ENCODE measurements around the gene LIM2. TPM values are rescaled to one million over a fixed set of nuclear protein-coding genes. Genes with fewer than 3 reads are reported as not detected.

Gene LIM2
- total RNA-seq, 4 donors from 2014 or later: not detected

GRCh38 chr19:51377422-51377821 is 10.4 kb downstream of the LIM2 start:
- Histone ChIP-seq H3K36me3 (no peaks in the 10 kb centered on the region), H3K27ac (no peak overlapping the region), H3K4me3 (no peak overlapping the region), H3K9me3 (no peaks in the 10 kb centered on the region), H3K27me3 (no peaks in the 10 kb centered on the region), H3K4me1 (no peaks in the 10 kb centered on the region)
- DNase-seq (ENCODE audit: low spot score in 2 of 2): no peak
- 75% methylated on average over 2 of the region's 2 CpGs for WGBS
- TF ChIP-seq EP300 (IDR thresholded peaks at IDR 0.05): no peak

- H3K9me3 ChIP-seq: no peaks in the 10 kb centered on the region
- no peaks in the 10 kb centered on the region for H3K4me1 ChIP-seq
- no peak overlapping the region for H3K4me3 ChIP-seq
- TF ChIP-seq EP300 (IDR thresholded peaks at IDR 0.05) (no peak), POLR2A (IDR thresholded peaks at IDR 0.05) (no peak), POLR2AphosphoS5 (IDR thresholded peaks at IDR 0.05) (no peak), CTCF (IDR thresholded peaks at IDR 0.05) (no peak)
- no peak overlapping the region for H3K27ac ChIP-seq
- DNase-seq (ENCODE audit: low spot score in 2 of 2): no peak
- H3K36me3 ChIP-seq: no peaks in the 10 kb centered on the region
- WGBS: 78% methylated on average over 10 of the region's 11 CpGs
- no peaks in the 10 kb centered on the region for H3K27me3 ChIP-seq
These were observed 12.1 kb downstream of the LIM2 start for GRCh38 chr19:51375504-51376221.

GRCh38 chr19:51372649-51373504 is 14.9 kb downstream of the LIM2 start, which contains the start of gene NKG7:
TSS of gene NKG7 (minus strand) at chr19:51372654. CDS start at chr19:51372535, 119 bp downstream.
- Histone ChIP-seq H3K4me1 (peaks cover 5% of the 10 kb centered on the region), H3K27me3 (no peaks in the 10 kb centered on the region), H3K36me3 (no peaks in the 10 kb centered on the region), H3K27ac (no peak within 1 kb of the TSS), H3K4me3 (no peak within 1 kb of the TSS), H3K9me3 (no peaks in the 10 kb centered on the region)
- no peak for TF ChIP-seq POLR2A (IDR thresholded peaks at IDR 0.05)
- no peak for TF ChIP-seq EP300 (IDR thresholded peaks at IDR 0.05)
- no peak for TF ChIP-seq POLR2AphosphoS5 (IDR thresholded peaks at IDR 0.05)
- no peak for TF ChIP-seq CTCF (IDR thresholded peaks at IDR 0.05)
- no peak for DNase-seq (ENCODE audit: low spot score in 2 of 2)
- 52% methylated on average over 8 of the region's 9 CpGs for WGBS

GRCh38 chr19:51372021-51372648 is 15.6 kb downstream of the LIM2 start:
- Histone ChIP-seq H3K36me3 (no peaks in the 10 kb centered on the region), H3K27ac (no peak overlapping the region), H3K4me1 (peaks cover 9% of the 10 kb centered on the region), H3K9me3 (no peaks in the 10 kb centered on the region), H3K27me3 (no peaks in the 10 kb centered on the region), H3K4me3 (no peak overlapping the region)
- no peak for TF ChIP-seq CTCF (IDR thresholded peaks at IDR 0.05)
- no peak for DNase-seq (ENCODE audit: low spot score in 2 of 2)
- 86% methylated on average over 14 of the region's 18 CpGs for WGBS

- Histone ChIP-seq H3K27ac (no peak overlapping the region), H3K36me3 (no peaks in the 10 kb centered on the region), H3K4me3 (no peak overlapping the region), H3K4me1 (peaks cover 14% of the 10 kb centered on the region), H3K9me3 (no peaks in the 10 kb centered on the region), H3K27me3 (no peaks in the 10 kb centered on the region)
- no peak for DNase-seq (ENCODE audit: low spot score in 2 of 2)
- TF ChIP-seq EP300 (IDR thresholded peaks at IDR 0.05) (no peak), POLR2AphosphoS5 (IDR thresholded peaks at IDR 0.05) (no peak), POLR2A (IDR thresholded peaks at IDR 0.05) (no peak), CTCF (IDR thresholded peaks at IDR 0.05) (no peak)
- WGBS: 73% methylated on average over 8 of the region's 8 CpGs
These were observed 16.5 kb downstream of the LIM2 start for GRCh38 chr19:51371186-51371690.

All from suprapubic skin (tissue), 4 donors.